Hindlimb muscle (tissue), 1 donor: Measurements from ENCODE around the gene FOXB1. TPM values are rescaled to one million over a fixed set of nuclear protein-coding genes. Genes with fewer than 3 reads are reported as not detected.

Experiments used
- DNase-seq: peaks from one replicate; pipeline ENCODE4 v3.0.0-alpha.2; 2013
- polyA plus RNA-seq: library from polyadenylated mRNA; unstranded; fragments of 120-200 nt; gene quantifications from one replicate; pipeline ENCODE4 v1.2.1, GENCODE V29; 2013; ENCODE audit not compliant: insufficient read length

The FOXB1 gene
- polyA plus RNA-seq, 1 donor: not detected

GRCh38 chr15:60021589-60022378, 17.7 kb downstream of the FOXB1 start:
- no peak for DNase-seq

DNA sequence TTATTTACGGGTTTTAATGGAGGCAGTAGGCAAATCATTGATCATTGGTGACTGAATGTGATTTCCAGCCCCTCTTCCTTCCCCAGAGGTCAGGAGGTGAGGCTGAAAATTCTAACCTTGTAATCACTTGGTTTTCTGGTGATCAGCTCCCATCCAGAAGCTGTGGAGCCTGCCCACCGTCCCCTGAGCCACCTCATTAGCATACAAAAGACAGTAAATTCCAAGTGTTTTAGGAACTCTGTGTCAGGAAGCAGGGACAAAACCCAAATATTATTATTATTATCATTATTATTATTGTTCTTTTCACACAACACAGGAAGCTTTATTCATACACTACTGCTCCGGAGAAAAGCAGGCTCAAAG, 18.2 kb downstream of the FOXB1 start:
- DNase-seq: no peak

DNA sequence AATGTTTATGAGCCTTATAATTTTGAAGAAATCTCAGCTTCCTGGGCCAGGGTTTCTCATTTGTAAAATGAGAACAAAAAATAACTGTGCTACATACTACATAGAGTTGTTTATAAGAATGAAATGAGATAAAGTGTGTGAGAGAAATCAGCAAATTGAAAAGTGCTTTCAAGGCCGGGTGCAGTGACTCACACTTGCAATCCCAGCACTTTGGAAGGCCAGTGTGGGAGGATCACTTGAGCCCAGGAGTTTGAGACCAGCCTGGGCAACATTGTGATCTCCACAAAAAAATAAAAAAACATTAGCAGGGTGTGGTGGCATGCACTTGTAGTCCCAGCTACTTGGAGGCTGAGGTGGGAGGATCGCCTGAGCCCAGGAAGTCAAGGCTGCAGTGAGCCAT, 22.4 kb downstream of the FOXB1 start:
- DNase-seq: no peak

GRCh38 chr15:60035344-60035743, 31.2 kb downstream of the FOXB1 start:
- DNase-seq: no peak

DNA sequence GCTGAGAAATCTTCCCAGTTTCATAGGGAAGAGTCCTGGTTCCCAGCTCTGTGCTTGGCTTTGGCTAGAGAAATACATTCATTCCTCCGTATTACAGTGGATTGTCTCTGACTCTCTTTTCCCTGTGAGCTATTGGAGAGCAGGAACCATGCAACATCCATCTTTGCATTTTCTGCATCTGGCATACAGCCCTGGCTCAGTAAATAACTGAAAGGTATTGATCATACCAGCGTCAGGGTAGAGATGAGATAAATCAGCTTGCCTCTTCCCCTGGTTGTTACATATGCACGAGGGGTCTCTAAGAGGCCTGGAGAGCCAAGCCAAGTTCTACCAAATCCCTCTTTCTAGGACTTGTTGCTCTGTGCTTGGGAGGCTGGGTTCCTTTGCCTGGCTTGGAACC, 35.2 kb downstream of the FOXB1 start:
- DNase-seq: no peak

- DNase-seq: no peak
Observed at GRCh38 chr15:60043744-60044435, 39.8 kb downstream of the FOXB1 start.

- no peak for DNase-seq
Observed at GRCh38 chr15:60044636-60045270, 40.6 kb downstream of the FOXB1 start.

DNA sequence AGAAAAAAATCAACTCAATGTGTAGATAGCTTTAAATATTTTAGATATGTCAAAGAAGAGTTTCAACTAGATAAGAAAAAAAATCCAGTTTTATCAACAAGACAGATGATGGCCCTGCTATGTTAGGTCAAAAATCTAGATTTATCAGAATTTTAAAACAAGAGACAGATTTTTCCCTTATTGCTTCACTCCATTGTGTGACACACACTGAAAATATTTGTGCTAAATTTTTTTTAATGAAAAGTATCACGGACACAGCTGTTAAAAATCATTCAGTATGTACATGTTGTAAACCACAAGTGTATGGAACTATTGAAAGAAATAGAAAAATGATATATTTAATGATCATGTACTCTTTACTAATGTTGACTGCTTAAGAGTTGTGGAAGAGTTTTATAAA, 43.6 kb downstream of the FOXB1 start:
- DNase-seq: no peak

GRCh38 chr15:60049948-60050347, 45.8 kb downstream of the FOXB1 start:
- DNase-seq: no peak

DNA sequence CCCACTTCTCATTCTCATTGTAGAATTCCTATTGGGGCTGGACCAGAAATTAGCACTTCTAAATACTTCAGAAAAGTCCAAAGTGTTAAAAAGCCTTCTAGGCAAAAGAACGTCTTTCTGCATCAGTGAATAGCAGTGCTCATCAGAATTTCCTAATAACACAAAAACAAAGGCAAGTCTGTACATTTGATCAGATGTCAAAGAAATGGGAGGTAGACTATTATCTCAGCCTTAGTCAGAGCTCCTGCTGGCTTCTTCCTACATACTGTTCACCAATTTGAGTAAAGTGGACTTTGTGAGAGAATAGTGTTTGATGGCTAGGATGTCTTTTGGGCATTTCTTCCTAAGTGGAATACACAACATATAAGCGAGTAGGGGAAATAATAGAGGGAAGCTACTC, 48.7 kb downstream of the FOXB1 start:
- DNase-seq: no peak

- no peak for DNase-seq
Observed at GRCh38 chr15:60054472-60054871, 50.4 kb downstream of the FOXB1 start.
